ENCODE measurements around the gene TESK1.

TESK1 gene

GRCh38 chr9:35649431-35650340 lies 44.6 kb downstream of the TESK1 start:
- DNase-seq: peak; percentile 54 to 63

GRCh38 chr9:35650341-35651158 lies 45.5 kb downstream of the TESK1 start, which contains the start of gene SIT1:
TSS of gene SIT1 (minus strand) at chr9:35650931. CDS start at chr9:35650853, 78 bp downstream.
- peak in 1 of 2 donors; percentile 60 for DNase-seq

- DNase-seq: no peak
These were observed 47.1 kb downstream of the TESK1 start for GRCh38 chr9:35651956-35652828.

- DNase-seq: no peak
These were observed 47.8 kb downstream of the TESK1 start for GRCh38 chr9:35652829-35653209.

GRCh38 chr9:35653611-35654010 lies 48.5 kb downstream of the TESK1 start:
- no peak for DNase-seq

- DNase-seq: no peak
These were observed 51.3 kb downstream of the TESK1 start for GRCh38 chr9:35656348-35656747.

- no peak for DNase-seq
These were observed 51.9 kb downstream of the TESK1 start for GRCh38 chr9:35656831-35657545.

- DNase-seq: peak; percentile 95 to 96
These were observed 52.6 kb downstream of the TESK1 start, which contains the start of gene RMRP for GRCh38 chr9:35657546-35658136. TSS of gene RMRP (minus strand) at chr9:35658019.

- DNase-seq: peak; percentile 83 to 84
These were observed 53.3 kb downstream of the TESK1 start, which contains the start of gene CCDC107 for GRCh38 chr9:35658137-35658967. TSS of gene CCDC107 (plus strand) at chr9:35658292. CDS start at chr9:35658380, 88 bp downstream.

GRCh38 chr9:35658968-35659220 lies 53.8 kb downstream of the TESK1 start:
- no peak for DNase-seq

- DNase-seq: no peak
These were observed 54.3 kb downstream of the TESK1 start for GRCh38 chr9:35659340-35659739.

Data from stimulated activated CD4-positive, alpha-beta T cell treated with anti-CD3 and anti-CD28 coated beads, Interleukin-2, amount 100 ng/mL, for 24 hours (primary cell).